Omental fat pad (tissue), 4 donors: ENCODE results near the gene LRIG3. TPM values are rescaled to one million over a fixed set of nuclear protein-coding genes. Genes with fewer than 3 reads are reported as not detected.
"Not testable (repeated sequence)": the region's sequence is repeated elsewhere in the genome, so short reads cannot be mapped to it uniquely, and the experiment has no call there.

Experiments
- ATAC-seq: fragments of 150-250 bp; one replicate; pipeline ENCODE4 v1.9.1; 2016; ENCODE audit warnings: mild to moderate bottlenecking, moderate library complexity; ENCODE audit not compliant: low FRiP score
- DNase-seq: peaks from one replicate; pipeline ENCODE4 v3.0.0-alpha.2; 2019; ENCODE audit warnings: low spot score
- total RNA-seq, 4 donors: library from RNA; depleted of rRNA; stranded (reverse); fragments of >200 nt; gene quantifications; one replicate each; pipeline ENCODE4 v1.1.0, GENCODE V29; 2016
- TF ChIP-seq, protein P1 (sequence below), 3 donors: fragments of 450-650 bp; IDR thresholded peaks; one replicate each; pipeline ENCODE4 v1.5.1; 2016 to 2017; ENCODE audit warnings: antibody characterized with exemption in 3 of 3, mild to moderate bottlenecking in 3 of 3, moderate library complexity in 2 of 3

LRIG3 gene
- total RNA-seq, 4 donors from 2014 or later = 22.6 to 69.8 (median 31.4) TPM

DNA sequence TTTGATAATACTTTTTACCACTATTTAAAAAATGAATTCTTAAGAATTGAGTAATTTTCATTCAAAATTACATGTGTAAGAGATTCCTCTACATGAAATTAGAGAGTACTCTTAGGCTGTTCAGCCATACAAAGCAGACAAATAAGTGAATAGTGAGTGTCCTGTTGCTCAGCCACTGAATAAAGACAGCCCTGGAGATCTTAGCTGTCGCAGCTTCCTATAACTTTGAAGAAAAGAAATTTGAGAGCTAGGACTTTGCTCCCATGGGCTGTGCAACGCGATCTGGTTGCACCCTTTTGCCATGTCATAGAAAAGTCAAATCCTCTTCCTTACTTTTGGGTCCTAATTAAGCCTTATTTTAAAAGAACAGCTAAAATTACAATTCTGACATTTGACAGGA, 40.9 kb upstream of the LRIG3 start:
- ATAC-seq (no peak), DNase-seq (no peak)
- TF ChIP-seq, protein P1, sequence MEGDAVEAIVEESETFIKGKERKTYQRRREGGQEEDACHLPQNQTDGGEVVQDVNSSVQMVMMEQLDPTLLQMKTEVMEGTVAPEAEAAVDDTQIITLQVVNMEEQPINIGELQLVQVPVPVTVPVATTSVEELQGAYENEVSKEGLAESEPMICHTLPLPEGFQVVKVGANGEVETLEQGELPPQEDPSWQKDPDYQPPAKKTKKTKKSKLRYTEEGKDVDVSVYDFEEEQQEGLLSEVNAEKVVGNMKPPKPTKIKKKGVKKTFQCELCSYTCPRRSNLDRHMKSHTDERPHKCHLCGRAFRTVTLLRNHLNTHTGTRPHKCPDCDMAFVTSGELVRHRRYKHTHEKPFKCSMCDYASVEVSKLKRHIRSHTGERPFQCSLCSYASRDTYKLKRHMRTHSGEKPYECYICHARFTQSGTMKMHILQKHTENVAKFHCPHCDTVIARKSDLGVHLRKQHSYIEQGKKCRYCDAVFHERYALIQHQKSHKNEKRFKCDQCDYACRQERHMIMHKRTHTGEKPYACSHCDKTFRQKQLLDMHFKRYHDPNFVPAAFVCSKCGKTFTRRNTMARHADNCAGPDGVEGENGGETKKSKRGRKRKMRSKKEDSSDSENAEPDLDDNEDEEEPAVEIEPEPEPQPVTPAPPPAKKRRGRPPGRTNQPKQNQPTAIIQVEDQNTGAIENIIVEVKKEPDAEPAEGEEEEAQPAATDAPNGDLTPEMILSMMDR (IDR thresholded peaks at IDR 0.05) = no peak

DNA sequence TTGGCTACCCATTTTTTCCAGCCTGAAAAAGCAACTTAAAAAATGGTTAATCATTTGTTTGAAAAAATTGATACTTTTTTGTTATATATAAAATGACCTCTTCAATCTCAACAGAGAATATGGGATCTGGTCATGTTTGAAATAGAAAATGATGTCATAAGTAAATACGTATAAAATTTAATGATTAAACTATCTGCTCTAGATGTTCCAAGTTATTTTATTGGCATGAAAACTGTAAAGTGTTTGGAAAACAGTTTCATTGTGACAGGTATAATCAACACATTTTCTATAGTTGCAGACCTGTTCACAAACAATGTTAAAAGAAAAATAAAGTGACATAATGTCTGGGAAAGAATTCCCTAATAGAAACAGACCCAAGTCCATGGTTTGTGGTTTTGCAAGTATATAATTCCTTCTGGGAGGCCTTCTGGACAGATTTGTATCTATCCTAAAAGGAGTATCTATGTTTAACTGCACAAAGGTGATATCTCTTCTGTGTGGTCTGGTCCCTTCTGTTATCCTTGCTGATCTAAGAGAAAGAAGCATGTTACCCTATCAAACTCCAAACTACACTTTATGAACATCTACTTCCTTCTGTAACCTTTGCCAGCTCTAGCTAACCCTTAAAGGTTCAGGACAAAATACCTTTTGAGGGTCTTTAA, 39.5 kb upstream of the LRIG3 start:
- DNase-seq (no peak), ATAC-seq (no peak)
- TF ChIP-seq, protein P1 (IDR thresholded peaks at IDR 0.05) = no peak

DNA sequence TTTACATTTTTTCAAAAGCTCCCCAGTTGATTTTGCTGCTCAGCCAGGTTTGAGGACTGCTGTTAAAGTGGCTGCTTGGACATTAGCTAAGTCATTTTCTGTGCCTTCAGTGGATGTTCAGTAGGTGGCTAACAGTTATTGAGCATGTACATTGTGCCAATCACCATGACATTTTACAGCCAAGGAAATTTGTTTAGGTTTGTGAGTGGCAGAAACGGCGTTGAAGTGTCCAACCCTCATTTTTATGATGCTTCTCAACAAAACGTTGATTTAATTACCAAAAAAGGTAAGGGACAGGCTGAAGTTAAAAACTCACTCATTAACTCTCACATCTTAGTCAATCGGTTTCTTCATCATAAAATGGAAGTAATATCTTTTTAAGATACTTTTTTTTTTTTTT, 37.0 kb upstream of the LRIG3 start:
- ATAC-seq = no peak
- no peak for DNase-seq
- TF ChIP-seq, protein P1 (IDR thresholded peaks at IDR 0.05) = no peak

DNA sequence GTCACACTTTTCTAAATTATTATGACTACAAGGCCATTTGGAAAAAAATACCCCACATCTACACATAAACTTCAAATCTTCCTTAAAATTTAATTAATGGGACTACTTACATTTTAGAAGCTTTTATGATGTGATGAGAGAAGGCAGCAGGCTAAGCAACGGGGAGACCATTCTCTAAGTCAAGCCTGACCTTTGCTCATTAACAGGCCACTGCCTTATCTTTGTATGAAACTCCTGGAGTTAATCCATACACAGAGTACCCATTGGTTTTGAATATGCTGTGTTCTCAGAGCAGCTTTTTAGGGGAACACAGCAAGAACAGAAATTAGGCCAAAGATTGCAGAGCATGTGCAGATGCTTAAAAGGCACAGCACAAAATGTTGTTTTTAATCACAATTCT, 35.5 kb upstream of the LRIG3 start:
- TF ChIP-seq, protein P1 (IDR thresholded peaks at IDR 0.05) = no peak
- no peak for DNase-seq
- no peak for ATAC-seq

DNA sequence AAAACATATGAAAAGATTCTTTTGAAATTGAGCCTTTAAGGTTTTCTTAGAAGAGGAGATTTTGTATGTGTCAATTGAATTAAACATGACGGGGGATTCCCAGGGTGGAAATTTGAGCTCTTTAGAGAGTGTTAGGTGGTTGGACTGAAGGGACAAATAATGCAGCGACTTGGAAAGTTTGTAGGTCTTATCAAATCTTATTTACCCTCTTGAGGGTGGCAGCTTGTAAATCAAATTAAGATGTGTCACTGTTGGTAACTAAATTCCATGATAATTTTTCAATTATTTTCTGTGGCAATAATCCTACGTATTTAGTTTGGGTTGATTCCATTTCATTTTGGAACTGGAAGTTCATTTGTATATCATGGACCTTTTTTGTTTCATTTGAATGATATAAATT, 33.7 kb upstream of the LRIG3 start:
- TF ChIP-seq, protein P1 (IDR thresholded peaks at IDR 0.05) = no peak
- ATAC-seq = no peak
- no peak for DNase-seq

DNA sequence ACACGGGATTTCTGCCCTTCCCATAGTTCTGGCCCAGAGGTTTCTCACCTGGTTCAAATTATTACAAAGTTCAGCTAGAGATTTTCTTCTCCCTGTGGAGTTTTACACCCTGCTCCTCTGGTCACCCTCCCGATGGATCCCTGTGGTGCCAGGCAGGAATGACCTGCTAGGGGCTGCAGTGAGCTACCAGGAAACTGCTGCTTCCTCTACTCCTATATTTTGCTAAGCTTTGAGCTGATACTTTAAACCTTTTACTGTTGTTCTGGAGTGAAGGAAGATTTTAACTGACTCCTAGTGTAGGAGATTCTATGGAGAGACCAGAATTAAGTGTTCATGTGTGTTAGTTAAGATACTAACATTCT, 30.4 kb upstream of the LRIG3 start:
- ATAC-seq = no peak
- DNase-seq = no peak
- TF ChIP-seq, protein P1 (IDR thresholded peaks at IDR 0.05) = no peak

DNA sequence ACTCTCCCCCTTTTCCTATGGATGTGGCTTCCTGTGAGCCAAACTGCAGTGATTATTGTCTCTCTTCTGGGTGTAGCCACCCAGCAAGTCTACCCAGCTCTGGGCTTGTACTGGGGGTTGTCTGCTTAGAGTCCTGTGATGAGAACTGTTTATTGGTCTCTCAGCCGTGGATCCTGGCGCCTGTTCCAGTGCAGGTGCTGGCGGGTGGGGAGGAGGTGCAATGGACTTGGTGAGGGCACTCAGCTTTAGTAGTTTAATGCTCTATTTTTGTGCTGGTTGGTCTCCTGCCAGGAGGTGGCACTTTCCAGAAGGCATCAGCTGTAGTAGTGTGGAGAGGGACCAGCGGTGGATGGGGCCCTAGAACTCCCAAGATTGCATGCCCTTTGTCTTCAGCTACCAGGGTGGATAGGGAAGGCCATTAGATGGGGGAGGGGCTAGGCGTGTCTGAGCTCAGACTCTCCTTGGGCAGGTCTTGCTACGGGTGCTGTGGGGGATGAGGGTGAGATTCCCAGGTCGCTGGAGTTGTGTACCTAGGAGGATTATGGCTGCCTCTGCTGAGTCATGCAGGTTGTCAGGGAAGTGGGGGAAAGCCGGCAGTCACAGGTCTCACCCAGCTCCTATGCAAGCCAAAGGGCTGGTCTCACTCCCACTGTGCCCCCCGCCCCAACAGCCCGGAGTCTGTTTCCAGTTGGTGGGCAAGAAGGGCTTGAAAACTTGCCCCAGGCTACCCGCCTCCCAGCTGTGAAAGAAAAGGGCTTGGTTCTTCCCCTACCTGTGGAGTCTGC, 29.8 kb upstream of the LRIG3 start:
- not testable (repeated sequence) for ATAC-seq, DNase-seq
